Heart right ventricle (tissue), 16 donors: ENCODE measurements around the gene MRPL11. TPM values are rescaled to one million over a fixed set of nuclear protein-coding genes. Genes with fewer than 3 reads are reported as not detected.
"Not testable (repeated sequence)": the region's sequence is repeated elsewhere in the genome, so short reads cannot be mapped to it uniquely, and the experiment has no call there.

ENCODE experiments used
- ATAC-seq, 8 donors: fragments of 200-7000 bp; cut with Tn5 transposase; one replicate each; pipeline ENCODE4 v1.9.1; 2020; ENCODE audit warnings: mild to moderate bottlenecking in 8 of 8, moderate library complexity in 8 of 8, moderate number of reproducible peaks in 1 of 8
- DNase-seq, 2 donors: peaks; one replicate each; pipeline ENCODE4 v3.0.0-alpha.2; 2020
- H3K27ac ChIP-seq, 10 donors: fragments of 200-600 bp; sonication (generic) in 2 of 10; one replicate each; pipeline versions ENCODE4 v1.5.0 to v1.8.0; 2020 to 2022; ENCODE audit warnings: mild to moderate bottlenecking in 3 of 10
- H3K27me3 ChIP-seq, 7 donors: fragments of 200-600 bp; one replicate each; pipeline ENCODE4 v1.8.0; 2021 to 2022; ENCODE audit warnings: mild to moderate bottlenecking in 2 of 7
- H3K36me3 ChIP-seq, 9 donors: fragments of 200-600 bp; sonication (generic) in 1 of 9; one replicate each; pipeline versions ENCODE4 v1.5.0 to v1.8.0; 2020 to 2022; ENCODE audit warnings: mild to moderate bottlenecking in 2 of 9
- H3K4me1 ChIP-seq, 9 donors: fragments of 200-600 bp; sonication (generic) in 1 of 9; one replicate each; pipeline versions ENCODE4 v1.5.0 to v1.8.0; 2020 to 2022; ENCODE audit warnings: mild to moderate bottlenecking in 4 of 9
- H3K4me3 ChIP-seq, 10 donors: fragments of 200-600 bp; sonication (generic) in 2 of 10; one replicate each; pipeline versions ENCODE4 v1.5.0 to v1.8.0; 2020 to 2022; ENCODE audit warnings: mild to moderate bottlenecking in 7 of 10, moderate library complexity in 2 of 10
- H3K9me3 ChIP-seq, 11 donors: fragments of 200-600 bp in 10 of 11; sonication (generic) in 2 of 11; one replicate each; pipeline versions ENCODE4 v1.5.0 to v1.8.0; 2013 to 2022; ENCODE audit warnings: mild to moderate bottlenecking in 2 of 11, control low read depth in 1 of 11, moderate library complexity in 1 of 11
- CTCF ChIP-seq, 9 donors: fragments of 200-600 bp; sonication (generic) in 2 of 9; IDR thresholded peaks; one replicate each; pipeline versions ENCODE4 v1.5.0 to v1.8.0; 2021 to 2022; ENCODE audit warnings: antibody characterized with exemption in 9 of 9, mild to moderate bottlenecking in 5 of 9, moderate library complexity in 1 of 9
- WGBS, 2 donors: extraction: QIAGEN DNeasy Blood & Tissue Kit; methylation state at CpG; one replicate each; pipeline ENCODE4 v1.1.7; 2013; ENCODE audit warnings: inconsistent platforms in 1 of 2; 5-methylcytosine and 5-hydroxymethylcytosine counted together
- intact Hi-C, 10 donors: fragments of 100-400 bp; cut with DNase I; formaldehyde crosslinking; loops; one replicate each; pipeline versions ENCODE4 v1.11.1 to v1.14.2; 2022
- polyA plus RNA-seq, 2 donors: library from polyadenylated mRNA; stranded (reverse); fragments of 200-250 nt; gene quantifications; one replicate each; pipeline ENCODE4 v1.2.3, GENCODE V29; 2013
- total RNA-seq, 10 donors: library from RNA; stranded (reverse); fragmentation: NEBNext Ultra II Directional in 3 of 10; extraction: Animal tissue kit (Norgen Biotek cat#: 25700) in 3 of 10; gene quantifications; one replicate each; pipeline versions ENCODE4 v1.2.1 to v1.2.4, GENCODE V29; 2021 to 2023
- donor health status: Arrhythmogenic right ventricular cardiomyopathy.
- donor health status: ischemic (EF 13 %, LVEDD 7.1; RV severe dilation, severe dysfunction).
- donor health status: healthy with polysubstance abuse.
- donor health status: DM: no; HTN: yes; CAD: no.
- donor health status: DM: no; HTN: no; CAD: no.
- donor health status: ischemic (EF 25% LVEDD 6.9; RV normal size, moderate dysfunction).
- donor health status: ischemic (EF 25% LVEDD 5.7; RV mildly dilated, moderate dysfunction).
- donor health status: healthy.
- donor health status: DM: yes; HTN: yes; CAD: no.
- donor health status: Ischemic cardiomyopathy.
- donor health status: ischemic (EF 35%, LVEDD 5.7; RV mildly dilated, moderate dysfunction).
- donor health status: nonischemic (EF 11% LVEDD 7.7; RV severe dilation, severe dysfunction).
- donor health status: DM: yes; HTN: yes; CAD: no.
- donor health status: PGD.
- donor health status: ischemic (EF 29% LVEDD 5.4; RV normal size, mild dysfunction).
- donor health status: nonischemic (EF 23%, LVEDD 6.1; RV moderate dilation, normal function).

MRPL11 gene
- total and polyA plus RNA-seq, 12 donors, result 33.3 to 57.2 (median 48.2) TPM

GRCh38 chr11:66450560-66450959 lies 11.9 kb upstream of the MRPL11 start:
- Histone ChIP-seq H3K4me1 (no peaks in the 10 kb centered on the region), H3K27me3 (peaks cover 0 to 6% (median 0%) of the 10 kb centered on the region in 7 donors), H3K36me3 (no peaks in the 10 kb centered on the region), H3K4me3 (no peak overlapping the region), H3K27ac (no peak overlapping the region), H3K9me3 (no peaks in the 10 kb centered on the region)
- TF ChIP-seq CTCF (IDR thresholded peaks at IDR 0.05), result no peak
- DNase-seq, result no peak
- 58 to 62% methylated on average over 4 of the region's 4 CpGs for WGBS, 2 donors
- no peak for ATAC-seq
- intact Hi-C loops, result no loop called here

- H3K4me3 ChIP-seq, result no peak overlapping the region
- DNase-seq, result no peak
- WGBS, 2 donors, result 74 to 76% methylated on average over 4 of the region's 4 CpGs
- no peaks in the 10 kb centered on the region for H3K27me3 ChIP-seq
- ATAC-seq, result no peak
- no peak overlapping the region for H3K27ac ChIP-seq
- no peaks in the 10 kb centered on the region for H3K36me3 ChIP-seq
- peaks cover 0 to 9% (median 0%) of the 10 kb centered on the region in 9 donors for H3K4me1 ChIP-seq
- intact Hi-C loops, result no loop called here
- TF ChIP-seq CTCF (IDR thresholded peaks at IDR 0.05), result no peak
- H3K9me3 ChIP-seq, result peaks cover 0 to 8% (median 3%) of the 10 kb centered on the region in 11 donors
Measured at GRCh38 chr11:66448523-66448922, 9.9 kb upstream of the MRPL11 start.

- no peak for TF ChIP-seq CTCF (IDR thresholded peaks at IDR 0.05)
- H3K4me3 ChIP-seq, result no peak overlapping the region
- ATAC-seq (no peak), DNase-seq (no peak)
- H3K36me3 ChIP-seq, result no peaks in the 10 kb centered on the region
- intact Hi-C loops, result no loop called here
- H3K9me3 ChIP-seq, result peaks cover 0 to 14% (median 9%) of the 10 kb centered on the region in 11 donors
- no peaks in the 10 kb centered on the region for H3K27me3 ChIP-seq
- H3K27ac ChIP-seq, result no peak overlapping the region
- H3K4me1 ChIP-seq, result peaks cover 0 to 9% (median 0%) of the 10 kb centered on the region in 9 donors
Measured at GRCh38 chr11:66447012-66447411, 8.4 kb upstream of the MRPL11 start.

- DNase-seq (no peak), ATAC-seq (no peak)
- Histone ChIP-seq H3K9me3 (peaks cover 0 to 14% (median 9%) of the 10 kb centered on the region in 11 donors), H3K27ac (no peak overlapping the region), H3K36me3 (no peaks in the 10 kb centered on the region), H3K4me1 (peaks cover 0 to 9% (median 0%) of the 10 kb centered on the region in 9 donors), H3K4me3 (no peak overlapping the region), H3K27me3 (no peaks in the 10 kb centered on the region)
- no peak for TF ChIP-seq CTCF (IDR thresholded peaks at IDR 0.05)
- 85 to 86% methylated on average over 4 of the region's 4 CpGs for WGBS, 2 donors
- intact Hi-C loops, result no loop called here
Measured at GRCh38 chr11:66443602-66444001, 5.0 kb upstream of the MRPL11 start.

GRCh38 chr11:66440940-66441282 lies 2.3 kb upstream of the MRPL11 start:
- H3K27ac ChIP-seq, ATAC-seq, H3K4me3 ChIP-seq, H3K27me3 ChIP-seq, intact Hi-C loops, DNase-seq: not testable (repeated sequence)
- WGBS, 2 donors, result 87 to 97% methylated on average over 24 to 27 of the region's 27 CpGs
- H3K4me1 ChIP-seq, result peaks cover 3 to 18% (median 10%) of the 10 kb centered on the region in 9 donors
- H3K36me3 ChIP-seq, result peaks cover 0 to 13% (median 4%) of the 10 kb centered on the region in 9 donors
- H3K9me3 ChIP-seq, result peaks cover 0 to 14% (median 9%) of the 10 kb centered on the region in 11 donors

- H3K27me3 ChIP-seq, ATAC-seq, DNase-seq, H3K27ac ChIP-seq, H3K4me3 ChIP-seq, intact Hi-C loops: not testable (repeated sequence)
- 86 to 88% methylated on average over 29 of the region's 29 CpGs for WGBS, 2 donors
- peaks cover 0 to 14% (median 9%) of the 10 kb centered on the region in 11 donors for H3K9me3 ChIP-seq
- peaks cover 0 to 19% (median 9%) of the 10 kb centered on the region in 9 donors for H3K36me3 ChIP-seq
- H3K4me1 ChIP-seq, result peaks cover 3 to 18% (median 10%) of the 10 kb centered on the region in 9 donors
Measured at GRCh38 chr11:66440101-66440939, 1.7 kb upstream of the MRPL11 start.
